Measurements from ENCODE around the gene GALNT16. TPM values are rescaled to one million over a fixed set of nuclear protein-coding genes. Genes with fewer than 3 reads are reported as not detected.

The GALNT16 gene
- total RNA-seq, 1 donor from 2014 or later = 3.5 TPM

GRCh38 chr14:69344171-69344570, 84.2 kb downstream of the GALNT16 start:
- TF ChIP-seq CTCF (IDR thresholded peaks at IDR 0.05) = no peak
- intact Hi-C loops (cut with DNase I) = no loop called here
- ATAC-seq = no peak
- no peaks in the 10 kb centered on the region for H3K27me3 ChIP-seq (ENCODE audit: low read depth)
- H3K9me3 ChIP-seq = no peaks in the 10 kb centered on the region
- no peak overlapping the region for H3K27ac ChIP-seq
- H3K4me3 ChIP-seq = no peak overlapping the region
- no peak for DNase-seq
- H3K4me1 ChIP-seq = no peaks in the 10 kb centered on the region
- no peaks in the 10 kb centered on the region for H3K36me3 ChIP-seq

GRCh38 chr14:69345402-69345801, 85.4 kb downstream of the GALNT16 start:
- H3K4me3 ChIP-seq = no peak overlapping the region
- DNase-seq (no peak), ATAC-seq (no peak)
- no peak for TF ChIP-seq CTCF (IDR thresholded peaks at IDR 0.05)
- H3K4me1 ChIP-seq = no peaks in the 10 kb centered on the region
- H3K27ac ChIP-seq = no peak overlapping the region
- intact Hi-C loops (cut with DNase I) = no loop called here
- no peaks in the 10 kb centered on the region for H3K27me3 ChIP-seq (ENCODE audit: low read depth)
- no peaks in the 10 kb centered on the region for H3K36me3 ChIP-seq
- H3K9me3 ChIP-seq = no peaks in the 10 kb centered on the region

- ATAC-seq = peak; percentile 35 to 37
- no peak for DNase-seq
- H3K36me3 ChIP-seq = no peaks in the 10 kb centered on the region
- intact Hi-C loops (cut with DNase I) = no loop called here
- H3K9me3 ChIP-seq = no peaks in the 10 kb centered on the region
- no peaks in the 10 kb centered on the region for H3K27me3 ChIP-seq (ENCODE audit: low read depth)
- peak; percentile 57 for TF ChIP-seq CTCF (IDR thresholded peaks at IDR 0.05)
- H3K27ac ChIP-seq = no peak overlapping the region
- H3K4me1 ChIP-seq = no peaks in the 10 kb centered on the region
- no peak overlapping the region for H3K4me3 ChIP-seq
These were observed 86.8 kb downstream of the GALNT16 start for GRCh38 chr14:69346710-69347109.

GRCh38 chr14:69349091-69349777, 89.3 kb downstream of the GALNT16 start:
- Histone ChIP-seq H3K4me1 (no peaks in the 10 kb centered on the region), H3K27ac (no peak overlapping the region), H3K9me3 (no peaks in the 10 kb centered on the region), H3K4me3 (no peak overlapping the region), H3K36me3 (no peaks in the 10 kb centered on the region), H3K27me3 (ENCODE audit: low read depth) (no peaks in the 10 kb centered on the region)
- DNase-seq (no peak), ATAC-seq (no peak)
- intact Hi-C loops (cut with DNase I) = no loop called here
- TF ChIP-seq CTCF (IDR thresholded peaks at IDR 0.05) = no peak

- no peaks in the 10 kb centered on the region for H3K9me3 ChIP-seq
- no peaks in the 10 kb centered on the region for H3K36me3 ChIP-seq
- no peak for TF ChIP-seq CTCF (IDR thresholded peaks at IDR 0.05)
- ATAC-seq (no peak), DNase-seq (no peak)
- H3K27me3 ChIP-seq (ENCODE audit: low read depth) = no peaks in the 10 kb centered on the region
- no peak overlapping the region for H3K27ac ChIP-seq
- no peaks in the 10 kb centered on the region for H3K4me1 ChIP-seq
- intact Hi-C loops (cut with DNase I) = no loop called here
- no peak overlapping the region for H3K4me3 ChIP-seq
These were observed 90.9 kb downstream of the GALNT16 start for GRCh38 chr14:69350892-69351291.

Data from lower lobe of right lung (tissue), 2 donors.